ENCODE data around the gene NOTCH3.

The NOTCH3 gene

DNA sequence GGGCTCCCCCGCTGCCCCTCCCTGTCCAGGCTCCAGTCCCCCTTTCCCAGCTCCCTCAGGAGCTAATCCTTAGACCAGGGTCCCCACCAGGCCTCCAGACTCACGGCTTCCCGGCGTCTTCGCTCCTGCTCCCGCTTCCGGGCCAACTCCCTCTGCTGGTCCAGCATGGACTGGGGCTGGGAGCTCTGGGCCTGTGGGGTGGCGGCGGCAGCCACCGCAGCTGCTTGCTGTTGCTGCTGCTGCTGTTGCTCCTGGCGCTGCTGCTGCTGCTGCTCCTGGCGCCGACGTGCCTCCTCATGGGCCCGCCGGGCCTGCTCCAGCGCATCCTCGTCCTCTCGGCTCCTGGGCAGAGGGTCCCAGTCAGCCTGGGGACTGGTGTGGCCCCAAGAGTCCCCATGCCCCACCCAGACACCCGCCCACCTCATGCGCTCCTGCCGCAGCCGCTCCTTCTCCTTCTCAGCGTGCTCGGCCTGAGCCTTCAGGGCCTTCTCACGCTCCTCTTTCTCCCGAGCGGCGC, 37.9 kb upstream of the NOTCH3 start:
- H3K9me2 ChIP-seq (ENCODE audit: low read depth, low read length), result no peaks in the 10 kb centered on the region
- H3K4me2 ChIP-seq (ENCODE audit: low read length), result no peak overlapping the region
- H3K4me1 ChIP-seq (ENCODE audit: insufficient read depth, low read length, severe bottlenecking), result no peaks in the 10 kb centered on the region
- peaks cover 74% of the 10 kb centered on the region for H3K36me3 ChIP-seq (ENCODE audit: insufficient read depth, low read length)
- no peak overlapping the region for H3K9ac ChIP-seq (ENCODE audit: low read length)
- H2AFZ ChIP-seq (ENCODE audit: low read length), result no peak overlapping the region
- H4K20me1 ChIP-seq (ENCODE audit: insufficient read depth, low read length), result no peaks in the 10 kb centered on the region
- no peak for TF ChIP-seq EZH2 (IDR thresholded peaks at IDR 0.05; ENCODE audit: borderline replicate concordance, low read length)
- TF ChIP-seq, protein P1, sequence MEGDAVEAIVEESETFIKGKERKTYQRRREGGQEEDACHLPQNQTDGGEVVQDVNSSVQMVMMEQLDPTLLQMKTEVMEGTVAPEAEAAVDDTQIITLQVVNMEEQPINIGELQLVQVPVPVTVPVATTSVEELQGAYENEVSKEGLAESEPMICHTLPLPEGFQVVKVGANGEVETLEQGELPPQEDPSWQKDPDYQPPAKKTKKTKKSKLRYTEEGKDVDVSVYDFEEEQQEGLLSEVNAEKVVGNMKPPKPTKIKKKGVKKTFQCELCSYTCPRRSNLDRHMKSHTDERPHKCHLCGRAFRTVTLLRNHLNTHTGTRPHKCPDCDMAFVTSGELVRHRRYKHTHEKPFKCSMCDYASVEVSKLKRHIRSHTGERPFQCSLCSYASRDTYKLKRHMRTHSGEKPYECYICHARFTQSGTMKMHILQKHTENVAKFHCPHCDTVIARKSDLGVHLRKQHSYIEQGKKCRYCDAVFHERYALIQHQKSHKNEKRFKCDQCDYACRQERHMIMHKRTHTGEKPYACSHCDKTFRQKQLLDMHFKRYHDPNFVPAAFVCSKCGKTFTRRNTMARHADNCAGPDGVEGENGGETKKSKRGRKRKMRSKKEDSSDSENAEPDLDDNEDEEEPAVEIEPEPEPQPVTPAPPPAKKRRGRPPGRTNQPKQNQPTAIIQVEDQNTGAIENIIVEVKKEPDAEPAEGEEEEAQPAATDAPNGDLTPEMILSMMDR (IDR thresholded peaks at IDR 0.05; ENCODE audit: low read length), result no peak
- H3K4me3 ChIP-seq (ENCODE audit: low read depth, low read length, poor library complexity, severe bottlenecking), result no peak overlapping the region
- H3K27me3 ChIP-seq (ENCODE audit: insufficient read depth, low read length), result no peaks in the 10 kb centered on the region
- no peaks in the 10 kb centered on the region for H3K79me2 ChIP-seq (ENCODE audit: insufficient read depth, low read length)
- no peaks in the 10 kb centered on the region for H3K9me3 ChIP-seq (ENCODE audit: low read length)
- no peak overlapping the region for H3K27ac ChIP-seq (ENCODE audit: low read depth, low read length, poor library complexity, severe bottlenecking)
- H3F3A ChIP-seq (ENCODE audit: insufficient read depth, low read length), result no peaks in the 10 kb centered on the region

DNA sequence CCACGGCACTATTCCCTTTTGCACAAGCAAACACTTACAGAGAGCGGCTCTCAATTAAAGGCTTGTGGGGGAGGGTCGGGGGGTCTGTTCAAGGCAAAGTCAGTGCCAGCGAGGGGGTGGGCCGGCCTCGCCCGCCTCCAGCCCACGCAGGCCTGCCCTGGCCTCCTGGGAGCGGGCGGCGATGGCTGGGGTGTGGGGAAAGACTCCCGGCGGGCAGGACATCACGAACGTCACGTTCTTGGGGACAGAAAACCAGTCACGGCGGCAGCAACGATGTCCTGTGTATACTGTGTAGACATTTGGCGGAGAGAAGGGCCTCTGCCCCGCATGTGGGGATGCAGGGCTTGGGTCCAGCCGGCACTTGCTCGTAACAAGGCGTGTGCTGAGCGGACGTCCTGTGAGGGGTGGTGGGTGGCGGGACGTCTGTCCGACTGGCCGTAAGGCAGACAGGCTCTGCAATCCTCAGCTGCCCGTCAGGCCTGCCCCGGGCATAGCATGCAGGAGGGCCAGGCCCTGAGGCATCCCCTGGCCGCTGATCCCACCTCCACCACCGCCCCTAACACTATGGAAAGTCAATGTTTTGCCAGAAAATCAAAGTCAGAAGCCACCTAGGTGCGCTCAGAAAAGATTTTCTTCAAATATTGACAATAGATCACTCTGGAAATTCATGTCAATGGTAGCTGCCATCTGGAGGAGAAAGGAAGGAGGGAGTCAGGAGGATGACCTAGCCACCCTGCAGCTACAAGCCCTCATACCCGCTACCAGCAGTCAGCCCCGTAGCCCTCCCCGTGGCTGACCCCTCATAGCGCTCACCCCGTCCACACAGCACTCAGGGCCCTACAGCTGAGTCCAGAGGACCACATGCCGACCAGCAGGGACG, 37.2 kb upstream of the NOTCH3 start:
- Histone ChIP-seq H4K20me1 (ENCODE audit: insufficient read depth, low read length) (no peaks in the 10 kb centered on the region), H3F3A (ENCODE audit: insufficient read depth, low read length) (no peaks in the 10 kb centered on the region)
- TF ChIP-seq, protein P1 (IDR thresholded peaks at IDR 0.05; ENCODE audit: low read length), result no peak
- no peak for TF ChIP-seq EZH2 (IDR thresholded peaks at IDR 0.05; ENCODE audit: borderline replicate concordance, low read length)

DNA sequence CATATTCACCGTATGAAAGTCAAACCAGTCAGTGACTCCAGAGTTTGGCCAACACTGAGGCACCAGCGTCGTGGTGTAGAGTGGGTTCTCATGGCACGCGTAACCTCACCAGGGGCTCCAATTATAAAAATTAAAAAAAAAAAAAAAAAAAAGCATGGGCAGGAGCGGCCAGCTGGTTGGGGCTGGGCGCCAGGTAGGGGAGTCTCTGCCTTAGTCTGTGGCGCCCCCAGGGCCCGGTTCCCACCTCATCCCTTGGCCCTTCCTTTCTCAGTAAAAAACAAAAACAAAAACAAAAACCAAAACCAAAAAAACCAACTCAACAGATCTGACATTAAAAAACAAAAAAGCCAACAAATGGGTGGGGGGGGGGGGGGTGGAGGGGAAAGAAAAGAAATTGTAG, 36.1 kb upstream of the NOTCH3 start:
- peaks cover 5% of the 10 kb centered on the region for H3K4me1 ChIP-seq (ENCODE audit: insufficient read depth, low read length, severe bottlenecking)
- no peaks in the 10 kb centered on the region for H4K20me1 ChIP-seq (ENCODE audit: insufficient read depth, low read length)
- H3F3A ChIP-seq (ENCODE audit: insufficient read depth, low read length), result no peaks in the 10 kb centered on the region
- no peaks in the 10 kb centered on the region; the same call in 1 of the 2 replicates for H3K27me3 ChIP-seq (ENCODE audit: insufficient read depth, low read length)
- H3K9me3 ChIP-seq (ENCODE audit: low read length), result no peaks in the 10 kb centered on the region
- no peaks in the 10 kb centered on the region for H3K79me2 ChIP-seq (ENCODE audit: insufficient read depth, low read length)
- no peaks in the 10 kb centered on the region for H3K9me2 ChIP-seq (ENCODE audit: low read depth, low read length)
- H3K4me3 ChIP-seq (ENCODE audit: low read depth, low read length, poor library complexity, severe bottlenecking), result no peak overlapping the region
- TF ChIP-seq EZH2 (IDR thresholded peaks at IDR 0.05; ENCODE audit: borderline replicate concordance, low read length), result no peak
- TF ChIP-seq, protein P1 (IDR thresholded peaks at IDR 0.05; ENCODE audit: low read length), result no peak
- no peak overlapping the region for H2AFZ ChIP-seq (ENCODE audit: low read length)
- H3K9ac ChIP-seq (ENCODE audit: low read length), result no peak overlapping the region
- peaks cover 62% of the 10 kb centered on the region for H3K36me3 ChIP-seq (ENCODE audit: insufficient read depth, low read length)
- no peak overlapping the region for H3K4me2 ChIP-seq (ENCODE audit: low read length)
- no peak overlapping the region for H3K27ac ChIP-seq (ENCODE audit: low read depth, low read length, poor library complexity, severe bottlenecking)

More for the DNA sequence above, 37.2 kb upstream of the NOTCH3 start:
- no peaks in the 10 kb centered on the region; the same call in 1 of the 2 replicates for H3K27me3 ChIP-seq (ENCODE audit: insufficient read depth, low read length)
- no peaks in the 10 kb centered on the region for H3K9me2 ChIP-seq (ENCODE audit: low read depth, low read length)
- H3K4me2 ChIP-seq (ENCODE audit: low read length), result no peak overlapping the region
- no peaks in the 10 kb centered on the region for H3K9me3 ChIP-seq (ENCODE audit: low read length)
- H3K36me3 ChIP-seq (ENCODE audit: insufficient read depth, low read length), result peaks cover 70% of the 10 kb centered on the region
- no peaks in the 10 kb centered on the region for H3K79me2 ChIP-seq (ENCODE audit: insufficient read depth, low read length)
- no peak overlapping the region for H3K9ac ChIP-seq (ENCODE audit: low read length)
- no peaks in the 10 kb centered on the region for H3K4me1 ChIP-seq (ENCODE audit: insufficient read depth, low read length, severe bottlenecking)
- H2AFZ ChIP-seq (ENCODE audit: low read length), result no peak overlapping the region
- no peak overlapping the region for H3K27ac ChIP-seq (ENCODE audit: low read depth, low read length, poor library complexity, severe bottlenecking)
- no peak overlapping the region for H3K4me3 ChIP-seq (ENCODE audit: low read depth, low read length, poor library complexity, severe bottlenecking)
